T-helper 2 cell treated with Interferon-gamma antibody and Interleukin-4, amounts not matched to agents 5 μg/mL and 100 μg/mL, for 36 hours (primary cell): ENCODE measurements around the gene FABP3.

Experiments
- DNase-seq: peaks from one replicate; pipeline ENCODE4 v3.0.0; 2021; ENCODE audit warnings: low spot score
- H3K27ac Mint-ChIP-seq: one replicate; pipeline ENCODE4 v1.8.0; 2021; ENCODE audit warnings: mild to moderate bottlenecking, mixed read lengths
- H3K27me3 Mint-ChIP-seq: one replicate; pipeline ENCODE4 v1.8.0; 2021; ENCODE audit warnings: low read depth, mixed read lengths
- H3K36me3 Mint-ChIP-seq: one replicate; pipeline ENCODE4 v1.8.0; 2021; ENCODE audit warnings: low read depth, mixed read lengths
- H3K4me1 Mint-ChIP-seq: one replicate; pipeline ENCODE4 v1.8.0; 2021; ENCODE audit warnings: low read depth, mixed read lengths
- H3K4me3 Mint-ChIP-seq: one replicate; pipeline ENCODE4 v1.8.0; 2022; ENCODE audit warnings: mild to moderate bottlenecking, moderate library complexity, mixed read lengths
- H3K9me3 Mint-ChIP-seq: one replicate; pipeline ENCODE4 v1.8.0; 2021; ENCODE audit warnings: mixed read lengths

FABP3 gene

GRCh38 chr1:31372051-31372450 lies 825 bp downstream of the FABP3 start:
- no peaks in the 10 kb centered on the region for H3K9me3 Mint-ChIP-seq

DNA sequence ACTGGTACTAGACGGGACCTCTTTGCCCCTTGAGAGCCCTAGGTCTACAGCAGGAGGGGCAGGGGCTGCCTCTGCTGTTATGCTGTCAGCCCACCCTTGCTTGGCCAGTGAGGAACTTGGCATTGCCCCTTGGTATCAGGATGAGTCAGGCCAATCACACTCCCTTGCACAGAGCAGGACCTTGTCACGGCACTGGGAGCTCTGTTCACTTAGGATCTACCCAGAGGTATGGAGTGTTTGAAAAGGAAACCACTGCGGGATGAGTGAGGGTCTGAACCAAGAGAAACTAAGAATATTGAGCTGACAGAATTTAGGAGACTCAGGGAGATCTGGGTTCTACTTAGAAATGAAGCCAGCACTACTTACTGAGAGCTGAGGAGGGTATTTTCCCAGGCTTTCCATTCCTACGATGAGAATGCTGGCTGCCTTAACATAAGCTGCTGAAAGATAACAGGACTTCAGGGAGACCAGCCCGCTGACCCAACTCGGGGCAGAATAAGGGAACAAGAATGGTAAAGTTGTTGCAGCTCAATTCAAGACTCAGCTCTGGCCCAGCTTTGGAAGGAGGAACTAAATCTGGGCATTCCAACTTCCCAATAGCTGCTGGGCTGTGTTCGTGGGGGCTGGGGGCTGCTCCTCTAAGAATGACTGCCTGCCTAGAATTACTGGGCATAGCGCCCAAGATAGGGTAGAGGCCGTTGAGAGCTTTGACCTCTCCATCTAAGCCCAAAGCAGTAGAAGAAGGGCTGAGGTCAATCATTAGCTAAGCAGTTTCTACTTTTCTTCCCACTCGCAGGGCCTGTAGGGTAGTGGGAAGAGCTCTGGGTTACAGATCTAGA lies 1.5 kb downstream of the FABP3 start:
- Mint-ChIP-seq H3K4me3 (no peak overlapping the region), H3K27me3 (peaks cover 13% of the 10 kb centered on the region), H3K9me3 (no peaks in the 10 kb centered on the region), H3K27ac (no peak overlapping the region), H3K4me1 (peaks cover 10% of the 10 kb centered on the region), H3K36me3 (no peaks in the 10 kb centered on the region)
- DNase-seq: no peak

More at GRCh38 chr1:31372051-31372450, 825 bp downstream of the FABP3 start:
- no peak overlapping the region for H3K4me3 Mint-ChIP-seq
- peaks cover 14% of the 10 kb centered on the region for H3K4me1 Mint-ChIP-seq
- peaks cover 13% of the 10 kb centered on the region for H3K27me3 Mint-ChIP-seq
- no peak for DNase-seq
- H3K36me3 Mint-ChIP-seq: no peaks in the 10 kb centered on the region
- no peak overlapping the region for H3K27ac Mint-ChIP-seq

- Mint-ChIP-seq H3K27ac (no peak overlapping the region), H3K36me3 (peaks cover 4% of the 10 kb centered on the region), H3K27me3 (peaks cover 13% of the 10 kb centered on the region), H3K9me3 (no peaks in the 10 kb centered on the region), H3K4me3 (no peak overlapping the region), H3K4me1 (peaks cover 10% of the 10 kb centered on the region)
- no peak for DNase-seq
Measured at GRCh38 chr1:31370565-31370964, 2.3 kb downstream of the FABP3 start.

GRCh38 chr1:31370021-31370420 lies 2.9 kb downstream of the FABP3 start:
- H3K36me3 Mint-ChIP-seq: peaks cover 6% of the 10 kb centered on the region
- no peak overlapping the region for H3K4me3 Mint-ChIP-seq
- H3K27me3 Mint-ChIP-seq: peaks cover 13% of the 10 kb centered on the region
- DNase-seq: no peak
- peaks cover 10% of the 10 kb centered on the region for H3K4me1 Mint-ChIP-seq
- H3K9me3 Mint-ChIP-seq: no peaks in the 10 kb centered on the region
- no peak overlapping the region for H3K27ac Mint-ChIP-seq

- Mint-ChIP-seq H3K4me1 (peaks cover 5% of the 10 kb centered on the region), H3K27me3 (peaks cover 11% of the 10 kb centered on the region), H3K36me3 (peaks cover 8% of the 10 kb centered on the region), H3K9me3 (no peaks in the 10 kb centered on the region), H3K27ac (no peak overlapping the region), H3K4me3 (no peak overlapping the region)
- DNase-seq: no peak
Measured at GRCh38 chr1:31368611-31369107, 4.2 kb downstream of the FABP3 start.

GRCh38 chr1:31366796-31367195 lies 6.1 kb downstream of the FABP3 start:
- Mint-ChIP-seq H3K9me3 (no peaks in the 10 kb centered on the region), H3K27me3 (no peaks in the 10 kb centered on the region), H3K4me1 (no peaks in the 10 kb centered on the region), H3K36me3 (peaks cover 8% of the 10 kb centered on the region), H3K4me3 (no peak overlapping the region), H3K27ac (no peak overlapping the region)
- no peak for DNase-seq

GRCh38 chr1:31364561-31365250 lies 8.2 kb downstream of the FABP3 start:
- H3K4me1 Mint-ChIP-seq: no peaks in the 10 kb centered on the region
- DNase-seq: no peak

DNA sequence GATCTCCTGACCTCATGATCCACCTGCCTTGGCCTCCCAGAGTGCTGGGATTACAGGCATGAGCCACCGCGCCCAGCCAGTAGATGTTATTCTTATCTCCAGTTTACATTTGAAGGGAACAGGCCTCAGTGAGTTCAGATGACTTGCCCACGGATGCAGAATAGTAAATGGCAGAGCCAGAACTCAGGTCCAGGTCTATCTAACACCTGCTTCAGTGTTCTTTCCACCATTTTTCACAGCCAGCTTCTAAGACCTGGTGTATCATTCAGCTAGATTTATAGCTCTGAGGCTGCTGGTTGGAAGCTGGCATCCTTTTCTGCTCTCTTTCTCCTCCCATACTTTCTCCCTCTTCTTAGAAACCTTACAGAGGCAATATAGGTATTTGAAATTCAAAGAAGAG lies 10.8 kb downstream of the FABP3 start:
- Mint-ChIP-seq H3K4me1 (peaks cover 3% of the 10 kb centered on the region), H3K4me3 (no peak overlapping the region), H3K9me3 (no peaks in the 10 kb centered on the region), H3K36me3 (peaks cover 10% of the 10 kb centered on the region), H3K27me3 (no peaks in the 10 kb centered on the region), H3K27ac (no peak overlapping the region)
- DNase-seq: no peak

More at GRCh38 chr1:31364561-31365250, 8.2 kb downstream of the FABP3 start:
- Mint-ChIP-seq H3K9me3 (no peaks in the 10 kb centered on the region), H3K27ac (no peak overlapping the region), H3K4me3 (no peak overlapping the region), H3K27me3 (no peaks in the 10 kb centered on the region), H3K36me3 (peaks cover 8% of the 10 kb centered on the region)

GRCh38 chr1:31361607-31362006 lies 11.3 kb downstream of the FABP3 start:
- Mint-ChIP-seq H3K27ac (no peak overlapping the region), H3K27me3 (no peaks in the 10 kb centered on the region), H3K9me3 (no peaks in the 10 kb centered on the region), H3K36me3 (peaks cover 10% of the 10 kb centered on the region), H3K4me1 (peaks cover 3% of the 10 kb centered on the region), H3K4me3 (no peak overlapping the region)
- DNase-seq: no peak

DNA sequence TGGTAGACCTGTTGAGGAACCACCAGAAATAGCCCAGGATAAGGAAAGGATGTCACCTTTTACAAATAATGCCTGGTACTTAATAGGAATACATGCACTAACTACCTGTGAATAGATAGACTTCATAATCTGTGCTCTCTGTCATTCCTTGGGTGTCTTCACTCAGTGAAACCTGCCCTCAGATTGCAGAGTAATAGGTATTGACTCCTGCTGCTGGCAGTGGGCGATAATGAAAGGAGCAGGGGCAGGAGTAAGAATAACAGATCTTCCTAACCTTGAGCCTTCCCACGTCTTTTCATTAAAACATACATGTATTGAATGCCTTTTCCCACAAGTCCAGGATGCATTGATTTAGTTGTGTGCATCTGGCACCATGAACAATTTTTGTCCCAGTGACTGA lies 16.4 kb downstream of the FABP3 start:
- Mint-ChIP-seq H3K36me3 (peaks cover 7% of the 10 kb centered on the region), H3K4me3 (no peak overlapping the region), H3K27me3 (no peaks in the 10 kb centered on the region), H3K27ac (no peak overlapping the region), H3K4me1 (peaks cover 3% of the 10 kb centered on the region), H3K9me3 (no peaks in the 10 kb centered on the region)
- no peak for DNase-seq

DNA sequence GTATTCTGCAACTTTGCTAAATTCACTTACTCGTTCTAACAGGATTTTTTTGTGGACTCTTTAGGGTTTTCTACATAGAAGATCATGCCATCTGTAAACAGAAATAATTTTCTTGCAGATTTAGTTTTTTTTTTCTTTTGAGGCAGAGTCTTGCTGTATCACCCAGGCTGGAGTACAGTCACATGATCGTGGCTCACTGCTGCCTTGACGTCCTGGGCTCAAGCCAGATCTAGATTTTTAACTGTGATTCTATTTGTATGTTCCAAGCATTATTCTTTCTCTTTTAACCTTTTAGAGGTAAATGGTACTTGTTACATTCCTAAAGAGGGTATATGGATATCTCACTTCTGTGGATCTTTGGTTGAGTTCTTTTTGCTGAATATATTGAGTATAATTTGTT lies 18.6 kb downstream of the FABP3 start:
- peaks cover 11% of the 10 kb centered on the region for H3K36me3 Mint-ChIP-seq

GRCh38 chr1:31348449-31348848 lies 24.4 kb downstream of the FABP3 start:
- no peaks in the 10 kb centered on the region for H3K9me3 Mint-ChIP-seq
- no peaks in the 10 kb centered on the region for H3K27me3 Mint-ChIP-seq
- no peaks in the 10 kb centered on the region for H3K4me1 Mint-ChIP-seq
- no peak overlapping the region for H3K27ac Mint-ChIP-seq
- H3K4me3 Mint-ChIP-seq: no peak overlapping the region
- H3K36me3 Mint-ChIP-seq: peaks cover 7% of the 10 kb centered on the region
- DNase-seq: no peak

More for the DNA sequence above, 18.6 kb downstream of the FABP3 start:
- DNase-seq: no peak
- peaks cover 3% of the 10 kb centered on the region for H3K4me1 Mint-ChIP-seq
- no peaks in the 10 kb centered on the region for H3K27me3 Mint-ChIP-seq
- no peak overlapping the region for H3K27ac Mint-ChIP-seq
- H3K4me3 Mint-ChIP-seq: no peak overlapping the region
- no peaks in the 10 kb centered on the region for H3K9me3 Mint-ChIP-seq

GRCh38 chr1:31346785-31347184 lies 26.1 kb downstream of the FABP3 start:
- DNase-seq: no peak
- no peak overlapping the region for H3K4me3 Mint-ChIP-seq
- H3K27ac Mint-ChIP-seq: no peak overlapping the region
- H3K27me3 Mint-ChIP-seq: no peaks in the 10 kb centered on the region
- no peaks in the 10 kb centered on the region for H3K9me3 Mint-ChIP-seq
- no peaks in the 10 kb centered on the region for H3K4me1 Mint-ChIP-seq
- H3K36me3 Mint-ChIP-seq: peaks cover 5% of the 10 kb centered on the region

DNA sequence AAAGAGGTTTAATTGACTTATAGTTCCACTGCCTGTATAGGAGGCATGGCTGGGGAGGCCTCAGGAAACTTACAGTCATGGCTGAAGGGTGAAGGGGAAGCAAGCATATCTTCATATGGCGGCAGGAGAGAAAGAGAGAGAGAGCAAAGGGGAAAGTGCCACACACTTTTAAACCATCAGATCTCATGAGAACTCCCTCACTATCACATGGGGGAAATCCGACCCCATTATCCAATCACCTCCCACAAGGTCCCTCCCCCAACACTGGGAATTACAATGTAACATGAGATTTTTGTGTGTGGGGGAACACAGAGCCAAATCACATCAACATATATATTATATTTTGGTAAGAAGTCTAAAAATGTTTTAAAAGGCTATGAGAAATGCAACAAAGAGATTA lies 27.2 kb downstream of the FABP3 start:
- Mint-ChIP-seq H3K36me3 (peaks cover 4% of the 10 kb centered on the region), H3K4me1 (no peaks in the 10 kb centered on the region), H3K9me3 (no peaks in the 10 kb centered on the region), H3K27ac (no peak overlapping the region), H3K27me3 (no peaks in the 10 kb centered on the region), H3K4me3 (no peak overlapping the region)
- no peak for DNase-seq
